HG02970 (cell line): ENCODE results near the gene ANKRD18B.
"Not testable (repeated sequence)": the region's sequence is repeated elsewhere in the genome, so short reads cannot be mapped to it uniquely, and the experiment has no call there.

Source experiments
- ATAC-seq: cut with Tn5 transposase; IDR thresholded peaks from one replicate; pipeline ENCODE4 v1.9.1; 2021; ENCODE audit warnings: mild to moderate bottlenecking, moderate library complexity, moderate number of reproducible peaks; ENCODE audit not compliant: unreplicated experiment, low FRiP score

ANKRD18B gene

DNA sequence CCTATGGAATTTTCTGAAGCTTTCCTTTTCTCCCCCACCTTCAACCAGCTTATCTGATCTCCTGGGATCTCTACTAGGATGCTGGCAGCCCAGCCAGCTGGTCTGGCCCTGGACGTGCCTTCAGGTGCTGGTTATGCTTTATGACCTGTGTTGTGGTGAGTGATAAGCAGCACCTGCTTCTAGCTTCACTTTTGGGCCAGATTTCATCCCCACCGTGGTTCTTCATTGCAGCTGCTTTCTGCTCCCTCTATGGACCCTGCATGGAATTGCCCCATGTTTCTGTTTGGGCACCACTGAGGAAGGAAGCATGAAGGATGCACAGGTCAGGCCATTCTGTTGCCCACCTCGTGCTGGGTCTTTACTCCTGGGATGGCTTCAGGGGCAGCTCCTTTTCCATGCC is 80.2 kb downstream of the ANKRD18B start:
- not testable (repeated sequence) for ATAC-seq

DNA sequence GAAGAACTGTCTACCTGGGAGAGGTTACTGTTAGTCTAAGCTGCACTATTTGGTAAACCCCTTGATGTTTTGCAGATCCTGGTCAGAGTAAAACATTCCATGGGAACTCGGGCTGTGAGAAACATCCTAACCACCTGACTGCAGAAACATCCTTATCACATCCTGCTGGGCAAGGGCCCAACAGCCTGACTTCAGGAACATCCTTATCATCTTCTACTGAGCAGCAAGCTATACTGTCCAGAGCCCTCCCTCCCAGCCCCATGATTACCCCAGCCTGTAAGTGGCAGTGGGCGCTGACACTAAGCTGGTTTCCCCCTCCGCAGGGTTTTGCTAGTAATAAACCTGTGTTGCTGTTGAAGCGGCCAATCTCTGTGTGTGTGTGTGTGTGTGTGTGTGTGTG is 80.9 kb downstream of the ANKRD18B start:
- ATAC-seq, result not testable (repeated sequence)

DNA sequence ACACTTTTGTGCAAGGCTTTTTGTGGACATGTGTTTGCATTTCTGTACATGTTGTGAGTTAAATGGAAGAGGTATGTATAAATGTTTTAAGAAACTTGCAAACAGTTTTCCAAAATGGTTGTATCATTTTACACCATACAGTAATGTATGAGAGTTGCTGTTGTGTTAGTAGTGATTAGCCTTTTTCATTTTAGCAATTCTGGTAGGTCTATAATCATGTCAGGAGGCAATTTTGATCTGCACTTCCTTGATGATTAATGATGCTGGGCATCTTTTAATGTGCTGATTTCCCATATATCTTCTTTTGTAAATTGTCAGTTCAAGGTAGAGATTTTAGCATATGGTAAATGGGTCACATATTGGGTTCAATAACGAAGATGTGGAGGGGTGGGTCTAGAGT is 87.3 kb downstream of the ANKRD18B start:
- no peak for ATAC-seq

DNA sequence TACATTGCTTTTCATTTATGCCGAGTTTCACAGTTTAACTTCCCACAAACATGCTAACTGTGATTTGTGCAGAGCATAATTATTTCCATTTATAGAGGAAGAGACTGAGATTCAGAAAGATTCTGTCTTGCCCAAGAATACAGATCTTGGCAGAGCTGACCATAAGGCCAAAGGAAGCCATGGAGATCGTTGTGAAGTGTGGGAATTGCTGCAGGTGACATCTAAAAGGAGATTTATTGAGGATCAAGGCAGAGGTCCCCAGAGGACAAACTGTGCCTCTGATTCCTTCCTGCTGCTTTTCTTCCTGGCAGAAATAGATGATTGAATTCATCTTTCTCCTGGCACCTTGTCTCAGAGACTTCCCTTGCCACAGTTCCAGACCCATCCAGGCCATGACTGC is 88.4 kb downstream of the ANKRD18B start:
- ATAC-seq, result not testable (repeated sequence)

DNA sequence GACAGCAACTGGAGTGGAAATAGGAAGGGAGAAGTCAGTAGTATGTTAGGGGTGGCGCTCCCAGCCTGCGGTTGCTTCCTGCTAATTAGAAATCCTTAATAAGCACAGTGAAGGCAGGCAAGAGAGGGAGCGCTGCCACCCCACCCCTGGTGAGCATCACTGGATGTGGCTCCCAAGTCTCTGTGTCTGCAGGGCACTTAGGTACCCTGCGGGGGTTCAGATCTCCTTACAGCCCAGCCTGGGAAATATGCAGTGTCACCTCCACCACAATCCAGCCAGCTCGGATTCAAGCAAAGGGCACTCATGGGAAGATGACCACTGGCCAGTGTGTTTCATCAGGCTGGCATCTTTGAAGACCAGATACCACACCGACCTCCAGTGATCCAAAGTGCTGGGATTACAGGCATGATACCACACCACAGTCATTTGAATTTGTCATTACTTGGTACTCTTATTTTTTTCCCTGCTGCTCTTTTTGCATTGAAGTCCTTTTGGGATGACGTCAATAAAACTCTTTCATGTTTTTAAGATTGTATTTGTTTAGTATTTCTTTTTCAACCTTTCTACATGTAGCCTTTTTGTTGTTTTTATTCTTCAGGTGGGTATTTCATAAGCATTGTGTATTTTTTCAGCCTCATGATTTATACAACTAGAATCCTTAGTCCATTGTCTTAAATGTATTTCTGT is 90.1 kb downstream of the ANKRD18B start:
- ATAC-seq, result no peak

DNA sequence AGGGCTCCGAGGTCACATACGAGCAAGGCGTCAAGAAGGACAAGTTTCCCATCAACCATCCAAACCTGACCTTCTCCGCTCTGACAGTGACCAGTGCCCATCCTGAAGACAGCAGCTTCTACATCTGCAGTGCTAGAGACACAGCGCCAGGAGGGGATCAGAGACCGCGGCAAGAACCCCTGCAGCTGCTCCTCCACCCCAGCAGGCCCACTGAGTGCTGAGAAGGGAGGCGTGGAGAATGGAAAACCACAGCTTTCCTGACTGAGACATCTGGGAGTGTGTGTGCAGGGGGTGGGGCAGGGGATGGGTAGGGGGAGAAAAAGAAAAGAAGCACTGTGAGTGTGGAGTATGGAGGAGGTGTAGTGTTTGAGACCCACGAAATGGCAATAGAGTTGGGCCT is 94.3 kb downstream of the ANKRD18B start:
- not testable (repeated sequence) for ATAC-seq

DNA sequence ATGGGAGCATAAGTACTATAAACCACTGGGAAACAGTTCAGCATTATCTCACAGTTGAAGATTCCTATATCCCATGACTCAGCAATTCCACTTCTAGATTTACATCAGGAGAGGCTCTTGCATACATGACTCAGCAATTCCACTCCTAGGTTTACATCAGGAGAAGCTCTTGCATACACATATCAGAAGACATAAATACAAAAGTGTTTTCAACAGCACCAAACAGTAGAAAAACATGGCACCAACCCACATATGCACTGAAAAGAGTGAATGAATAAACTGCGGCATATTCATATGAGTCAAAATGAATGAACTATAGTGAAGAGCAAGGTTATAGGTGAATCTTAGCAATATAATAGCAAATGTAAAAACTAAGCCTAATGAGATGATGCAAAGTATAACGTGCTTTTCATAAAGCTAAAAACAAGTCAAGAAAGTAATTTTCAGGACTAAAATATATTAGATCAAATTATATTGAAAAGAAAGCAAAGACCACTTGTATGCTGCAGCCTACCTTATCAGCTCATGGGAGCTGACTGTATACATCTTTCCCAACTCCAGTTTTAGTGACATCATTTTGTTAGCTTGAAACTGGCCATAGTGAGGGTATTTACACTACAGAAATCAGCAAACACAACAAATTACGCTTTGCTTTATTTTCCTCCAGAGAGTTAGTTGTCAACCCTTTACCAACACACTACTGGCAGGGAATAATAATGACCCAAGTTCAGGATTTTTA is 95.8 kb downstream of the ANKRD18B start:
- ATAC-seq, result no peak

DNA sequence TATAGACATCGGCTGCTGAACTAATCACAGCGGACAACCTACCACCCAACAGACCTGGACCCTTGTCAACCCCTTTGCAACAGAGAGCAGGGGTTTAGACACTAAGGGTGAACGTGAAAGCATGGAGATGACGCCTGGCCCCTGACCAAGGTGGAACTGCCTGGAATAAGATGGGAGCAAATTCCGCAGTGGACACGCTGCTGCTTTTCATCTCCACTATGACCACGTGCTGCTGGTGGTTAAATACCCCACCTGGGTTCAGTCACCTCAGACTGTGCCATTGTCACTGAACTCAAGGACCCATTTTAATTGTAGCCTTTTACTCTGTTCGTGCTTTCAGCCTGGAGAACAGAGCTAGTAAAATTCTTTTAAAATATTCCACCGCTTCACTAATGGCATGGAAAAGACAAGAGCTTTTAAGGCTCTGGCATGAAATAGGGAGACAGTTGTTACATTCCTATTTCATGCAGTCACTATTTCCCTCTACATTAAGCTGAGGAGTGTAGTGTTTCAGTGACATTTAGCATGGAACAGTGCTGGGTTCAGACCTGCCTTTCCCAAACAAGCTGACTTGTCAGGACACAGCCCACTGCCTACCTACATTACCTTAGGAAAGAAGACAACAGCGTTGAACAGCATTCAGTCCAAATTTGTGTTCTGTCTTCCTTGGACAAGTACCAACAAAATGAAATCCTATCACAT is 96.8 kb downstream of the ANKRD18B start:
- ATAC-seq, result no peak
